ENCODE results near the gene COL4A3. TPM values are rescaled to one million over a fixed set of nuclear protein-coding genes. Genes with fewer than 3 reads are reported as not detected.

COL4A3 gene
- total RNA-seq, 6 donors from 2014 or later: 32.9 to 129 (median 60.6) TPM

GRCh38 chr2:227256605-227257004 is 92.2 kb downstream of the COL4A3 start:
- TF ChIP-seq POLR2A (IDR thresholded peaks at IDR 0.05) (no peak), CTCF (IDR thresholded peaks at IDR 0.05) (no peak), POLR2AphosphoS5 (IDR thresholded peaks at IDR 0.05) (no peak), EP300 (IDR thresholded peaks at IDR 0.05) (no peak)
- no peak for DNase-seq
- no peaks in the 10 kb centered on the region for H3K36me3 ChIP-seq
- H3K27ac ChIP-seq: no peak overlapping the region
- H3K4me1 ChIP-seq: no peaks in the 10 kb centered on the region
- no peak overlapping the region for H3K4me3 ChIP-seq
- no peaks in the 10 kb centered on the region for H3K9me3 ChIP-seq
- H3K27me3 ChIP-seq: no peaks in the 10 kb centered on the region
- ATAC-seq (ENCODE audit: low FRiP score in 2 of 2): no peak

GRCh38 chr2:227257820-227258219 is 93.4 kb downstream of the COL4A3 start:
- TF ChIP-seq EP300 (IDR thresholded peaks at IDR 0.05) (no peak), POLR2A (IDR thresholded peaks at IDR 0.05) (no peak), POLR2AphosphoS5 (IDR thresholded peaks at IDR 0.05) (no peak), CTCF (IDR thresholded peaks at IDR 0.05) (no peak)
- 86 to 99% methylated on average over 5 of the region's 5 CpGs for WGBS, 2 donors

GRCh38 chr2:227260041-227260440 is 95.6 kb downstream of the COL4A3 start:
- DNase-seq (no peak), ATAC-seq (ENCODE audit: low FRiP score in 2 of 2) (no peak)
- H3K27me3 ChIP-seq: no peaks in the 10 kb centered on the region
- no peak overlapping the region for H3K27ac ChIP-seq
- H3K4me1 ChIP-seq: no peaks in the 10 kb centered on the region
- H3K9me3 ChIP-seq: no peaks in the 10 kb centered on the region
- no peak for TF ChIP-seq CTCF (IDR thresholded peaks at IDR 0.05)
- TF ChIP-seq POLR2A (IDR thresholded peaks at IDR 0.05): no peak
- no peak for TF ChIP-seq EP300 (IDR thresholded peaks at IDR 0.05)
- TF ChIP-seq POLR2AphosphoS5 (IDR thresholded peaks at IDR 0.05): no peak
- H3K4me3 ChIP-seq: no peak overlapping the region
- H3K36me3 ChIP-seq: no peaks in the 10 kb centered on the region
- WGBS, 2 donors: 93 to 94% methylated on average over 5 of the region's 5 CpGs

More at GRCh38 chr2:227257820-227258219, 93.4 kb downstream of the COL4A3 start:
- Histone ChIP-seq H3K36me3 (no peaks in the 10 kb centered on the region), H3K4me1 (no peaks in the 10 kb centered on the region), H3K9me3 (no peaks in the 10 kb centered on the region), H3K4me3 (no peak overlapping the region), H3K27me3 (no peaks in the 10 kb centered on the region), H3K27ac (no peak overlapping the region)
- ATAC-seq (ENCODE audit: low FRiP score in 2 of 2): no peak
- DNase-seq: no peak

- no peak overlapping the region for H3K4me3 ChIP-seq
- TF ChIP-seq POLR2A (IDR thresholded peaks at IDR 0.05) (no peak), POLR2AphosphoS5 (IDR thresholded peaks at IDR 0.05) (no peak), EP300 (IDR thresholded peaks at IDR 0.05) (no peak), CTCF (IDR thresholded peaks at IDR 0.05) (no peak)
- DNase-seq (no peak), ATAC-seq (ENCODE audit: low FRiP score in 2 of 2) (no peak)
- H3K27me3 ChIP-seq: no peaks in the 10 kb centered on the region
- no peaks in the 10 kb centered on the region for H3K36me3 ChIP-seq
- no peaks in the 10 kb centered on the region for H3K4me1 ChIP-seq
- H3K27ac ChIP-seq: no peak overlapping the region
- no peaks in the 10 kb centered on the region for H3K9me3 ChIP-seq
- 67 to 72% methylated on average over 10 of the region's 10 CpGs for WGBS, 2 donors
These were observed 103.1 kb downstream of the COL4A3 start for GRCh38 chr2:227267410-227268115.

GRCh38 chr2:227280895-227281294 is 116.5 kb downstream of the COL4A3 start:
- Histone ChIP-seq H3K36me3 (peaks cover 0 to 3% (median 0%) of the 10 kb centered on the region in 4 donors), H3K4me3 (no peak overlapping the region), H3K9me3 (no peaks in the 10 kb centered on the region), H3K4me1 (no peaks in the 10 kb centered on the region), H3K27me3 (no peaks in the 10 kb centered on the region), H3K27ac (no peak overlapping the region)
- no peak for DNase-seq
- TF ChIP-seq EP300 (IDR thresholded peaks at IDR 0.05) (no peak), POLR2A (IDR thresholded peaks at IDR 0.05) (no peak), POLR2AphosphoS5 (IDR thresholded peaks at IDR 0.05) (no peak), CTCF (IDR thresholded peaks at IDR 0.05) (no peak)
- ATAC-seq (ENCODE audit: low FRiP score in 2 of 2): no peak
